HG03432 (cell line): ENCODE measurements around the gene PHACTR3.

ENCODE experiments used
- ATAC-seq: cut with Tn5 transposase; IDR thresholded peaks from one replicate; pipeline ENCODE4 v1.9.1; 2021; ENCODE audit warnings: mild to moderate bottlenecking, moderate library complexity; ENCODE audit not compliant: unreplicated experiment

PHACTR3 gene

DNA sequence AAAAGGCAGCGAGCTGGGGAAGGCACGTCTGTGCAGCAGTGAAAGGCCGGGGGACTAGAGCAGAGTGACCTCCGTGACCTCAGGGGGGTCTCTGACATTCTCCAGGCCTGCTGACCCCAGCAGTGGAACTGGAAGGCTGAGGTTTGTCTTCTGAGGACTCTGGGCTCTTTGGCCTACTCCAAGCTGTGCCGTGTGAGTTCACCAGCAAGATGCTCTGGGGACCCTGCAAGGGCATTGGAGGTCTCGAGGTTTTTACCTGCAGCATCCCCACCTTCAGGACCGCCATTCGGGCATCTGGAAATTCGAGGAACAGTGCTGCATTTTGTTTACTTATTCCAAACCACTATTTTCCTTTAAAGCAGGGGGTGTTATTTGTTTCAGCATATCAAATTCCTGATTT, 140.9 kb downstream of the PHACTR3 start:
- ATAC-seq = no peak

DNA sequence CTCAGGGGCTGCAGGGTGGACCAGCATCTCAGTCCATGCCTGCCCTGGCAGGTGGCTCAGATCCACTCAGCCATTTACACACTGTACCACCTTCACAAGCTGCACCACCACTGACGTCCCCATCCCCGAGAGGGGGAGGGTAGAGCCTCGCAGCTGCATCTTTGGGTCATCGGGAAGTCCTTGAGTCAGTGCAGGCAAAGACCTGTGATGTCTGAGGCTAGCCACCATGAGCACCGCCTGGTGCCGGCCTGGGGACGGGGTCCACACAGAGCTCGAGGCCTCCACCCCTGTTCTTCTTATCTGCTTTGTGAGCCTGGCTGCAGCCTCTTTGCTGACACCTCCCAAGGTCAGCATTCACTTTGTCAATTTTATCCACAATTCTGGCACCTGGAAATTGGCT, 141.4 kb downstream of the PHACTR3 start:
- no peak for ATAC-seq

- ATAC-seq = no peak
These were observed 141.8 kb downstream of the PHACTR3 start for GRCh38 chr20:59746155-59746554.

- ATAC-seq = no peak
These were observed 143.6 kb downstream of the PHACTR3 start for GRCh38 chr20:59747671-59748515.

DNA sequence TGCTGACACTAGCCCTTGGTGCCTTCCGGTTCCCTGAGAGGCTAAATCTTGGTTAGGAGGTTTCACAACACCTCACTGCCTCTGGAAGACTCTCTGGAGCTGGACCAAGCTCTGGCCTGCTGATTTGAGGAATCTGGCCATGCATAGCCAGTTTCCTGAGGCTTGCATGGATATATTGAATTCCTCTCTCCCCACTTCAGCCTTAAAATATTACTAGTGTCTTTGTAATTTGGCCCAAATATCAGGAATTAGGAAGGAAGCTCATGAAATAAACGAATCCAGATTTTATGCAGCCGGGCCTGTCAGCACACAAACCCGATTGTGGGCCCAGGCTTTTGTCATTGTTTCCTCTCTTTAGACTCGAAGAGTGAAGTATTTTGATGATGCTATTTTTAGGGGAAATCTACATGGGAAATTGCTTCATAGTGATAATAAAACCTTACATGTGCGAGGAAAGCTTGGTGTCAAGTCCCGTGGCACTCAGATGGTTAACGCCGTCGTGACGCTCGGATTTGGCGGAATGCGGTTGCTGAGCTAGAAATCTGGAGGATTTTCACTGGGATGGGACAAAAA, 144.4 kb downstream of the PHACTR3 start:
- no peak for ATAC-seq

DNA sequence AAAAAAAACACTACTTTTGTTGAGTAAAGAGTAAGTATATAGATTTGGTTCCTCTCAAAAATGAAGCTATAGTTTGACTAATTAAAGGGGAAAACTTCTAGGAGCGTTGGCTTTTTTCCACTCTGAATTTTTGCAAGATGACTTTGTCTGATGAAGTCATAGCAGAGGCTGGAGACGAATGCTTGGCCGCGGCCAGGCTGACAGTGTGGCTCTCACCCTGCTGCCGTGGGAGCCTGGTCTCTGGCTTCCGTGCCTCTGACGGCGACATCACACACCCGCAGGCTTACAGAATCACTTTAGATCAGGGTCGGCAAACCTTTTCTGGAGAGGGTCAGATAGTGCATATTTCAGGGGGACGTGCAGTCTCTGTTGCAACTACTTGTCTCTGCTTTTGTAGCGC, 145.0 kb downstream of the PHACTR3 start:
- ATAC-seq = no peak

GRCh38 chr20:59750209-59750840, 146.0 kb downstream of the PHACTR3 start:
- no peak for ATAC-seq

DNA sequence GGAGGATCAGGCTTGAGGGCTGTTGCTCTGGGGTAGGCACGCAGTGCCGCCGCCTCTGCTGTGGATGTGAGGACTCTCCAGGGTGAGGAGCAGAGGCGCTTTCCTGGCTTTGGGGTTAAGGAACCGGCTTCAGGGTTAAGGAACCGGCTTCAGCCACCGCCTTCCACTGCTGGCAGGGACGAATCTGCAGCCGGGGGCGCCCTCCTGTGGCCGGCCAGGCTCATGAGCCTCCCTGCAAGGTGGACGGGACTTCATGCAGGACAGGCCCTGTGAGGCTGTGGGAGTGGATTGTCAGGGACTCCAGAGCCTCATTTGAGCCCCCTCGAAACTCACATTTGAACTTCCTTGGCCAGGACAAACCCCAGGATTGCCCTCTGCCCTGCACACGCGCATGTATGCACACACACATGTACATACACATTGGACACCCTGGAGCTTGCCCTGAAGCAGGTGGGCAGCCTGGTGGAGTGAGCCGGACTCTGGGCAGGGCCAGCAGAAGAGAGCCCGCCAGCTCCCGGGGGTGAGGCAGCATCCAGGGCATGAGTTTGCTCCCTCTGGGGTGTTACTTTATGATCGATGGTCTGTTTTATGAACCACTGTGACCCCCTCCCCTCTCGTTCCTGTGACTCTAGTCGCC, 146.9 kb downstream of the PHACTR3 start:
- ATAC-seq = peak; percentile 60

DNA sequence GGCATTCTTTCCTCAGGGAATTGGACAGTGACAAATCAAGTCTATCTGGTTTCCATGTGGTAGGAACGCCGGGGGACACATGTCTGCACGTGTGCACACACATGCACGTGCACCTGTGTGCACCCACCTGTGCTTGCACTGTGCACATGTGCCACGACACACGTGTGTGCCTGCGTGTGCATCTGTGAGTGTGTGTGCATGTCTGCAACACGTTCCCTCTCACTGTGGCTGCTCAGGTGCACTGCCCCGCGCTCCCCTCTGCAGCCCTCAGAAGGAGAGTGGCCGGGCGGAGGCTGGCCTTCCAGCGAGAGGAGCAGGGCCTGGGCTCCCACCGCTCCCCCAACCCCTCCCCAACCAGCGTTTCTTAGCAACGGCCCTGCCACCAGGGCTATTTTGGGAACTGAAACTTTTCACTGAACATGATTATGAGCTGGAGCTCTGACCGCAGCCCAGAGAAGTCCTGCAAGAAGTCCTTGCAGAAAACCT, 147.8 kb downstream of the PHACTR3 start:
- peak; percentile 90 for ATAC-seq

GRCh38 chr20:59752704-59753460, 148.5 kb downstream of the PHACTR3 start:
- peak; percentile 40 for ATAC-seq

DNA sequence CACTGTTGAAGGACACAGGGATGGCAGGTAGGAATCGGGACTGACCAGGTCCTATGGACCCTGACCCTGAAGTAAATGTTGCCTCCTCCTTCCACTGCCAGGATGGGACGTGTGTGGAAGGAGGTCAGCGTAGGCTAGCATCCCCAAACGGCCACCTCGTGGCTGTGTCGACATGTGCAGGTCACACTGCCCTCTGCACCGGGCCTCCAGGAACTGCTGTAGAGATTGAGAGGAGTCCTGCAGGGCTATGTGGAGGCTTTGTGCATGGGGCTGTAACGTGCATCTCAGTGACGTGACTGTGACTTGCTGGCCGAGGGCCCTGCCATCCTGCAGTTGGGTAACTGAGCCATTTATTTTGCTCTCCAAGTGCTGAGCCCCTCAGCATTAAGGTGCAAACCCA, 149.5 kb downstream of the PHACTR3 start:
- no peak for ATAC-seq

GRCh38 chr20:59754551-59754950, 150.2 kb downstream of the PHACTR3 start:
- no peak for ATAC-seq

- no peak for ATAC-seq
These were observed 151.9 kb downstream of the PHACTR3 start for GRCh38 chr20:59756241-59756640.

GRCh38 chr20:59764037-59764436, 159.7 kb downstream of the PHACTR3 start:
- no peak for ATAC-seq

DNA sequence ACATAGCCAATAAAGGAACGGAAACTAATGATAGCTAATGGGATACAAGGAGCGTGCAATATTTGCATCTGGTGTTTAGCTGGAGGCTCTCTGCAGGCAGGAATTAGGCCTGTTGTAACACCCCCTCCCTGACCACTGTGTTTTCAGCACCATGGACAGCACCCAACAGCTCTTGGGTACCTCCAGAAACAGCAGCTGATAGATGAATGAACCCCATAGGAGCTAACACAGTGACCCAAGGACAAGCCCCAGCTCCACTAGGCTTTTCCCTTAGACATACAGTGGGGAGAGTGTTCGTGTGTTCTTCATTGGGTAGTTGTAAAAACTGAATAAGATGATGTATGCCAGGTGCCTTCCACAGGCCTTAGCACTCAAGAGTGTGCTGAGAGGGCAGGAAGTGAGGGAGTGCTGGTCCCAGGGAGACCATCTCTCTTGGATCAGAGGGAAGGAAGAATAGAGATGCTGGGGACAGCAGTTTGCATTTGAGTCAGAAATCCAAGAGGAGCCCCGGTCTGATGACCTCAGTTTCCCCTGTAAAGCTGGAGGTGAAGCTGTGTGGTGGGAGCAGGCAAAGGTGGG, 161.3 kb downstream of the PHACTR3 start:
- no peak for ATAC-seq

DNA sequence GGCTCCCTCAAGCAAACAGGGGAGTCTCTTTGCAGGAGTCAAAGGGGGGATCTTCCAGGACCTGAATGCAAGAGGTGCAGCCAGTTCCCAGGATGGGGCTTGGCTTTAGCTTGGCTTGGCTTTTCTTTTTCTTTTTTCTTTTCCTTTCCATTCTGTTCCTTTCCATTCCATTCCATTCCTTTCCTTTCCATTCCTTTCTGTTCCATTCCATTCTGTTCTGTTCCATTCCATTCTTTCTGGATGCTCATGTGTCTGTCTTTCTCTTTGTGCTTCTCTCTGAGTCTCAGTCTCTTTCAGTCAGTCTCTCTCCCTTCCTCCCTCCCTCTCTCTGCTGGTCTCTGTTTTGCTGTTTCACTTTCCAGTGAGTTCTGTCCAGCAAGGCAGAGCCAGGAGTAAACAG, 163.3 kb downstream of the PHACTR3 start:
- no peak for ATAC-seq

DNA sequence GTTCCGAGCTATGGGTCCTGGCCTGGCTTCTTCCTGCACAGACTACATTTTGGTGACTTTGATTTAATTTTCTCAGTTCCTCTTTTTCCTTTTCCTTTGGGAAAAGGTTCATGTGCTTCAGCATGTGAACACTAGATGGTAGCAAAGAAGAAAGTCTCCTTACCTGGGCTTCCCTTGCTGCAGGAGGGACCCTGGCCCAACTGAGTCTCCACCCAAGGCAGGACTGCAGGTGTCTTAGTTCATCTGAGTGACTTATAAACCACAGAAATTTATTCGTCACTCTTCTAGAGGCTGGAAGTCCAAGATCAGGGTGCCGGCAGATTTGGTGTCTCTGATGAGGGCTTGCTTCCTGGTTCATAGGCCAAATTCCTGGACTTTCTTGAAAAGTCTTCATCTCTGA, 165.9 kb downstream of the PHACTR3 start:
- ATAC-seq = no peak

GRCh38 chr20:59770851-59771250, 166.5 kb downstream of the PHACTR3 start:
- ATAC-seq = no peak

DNA sequence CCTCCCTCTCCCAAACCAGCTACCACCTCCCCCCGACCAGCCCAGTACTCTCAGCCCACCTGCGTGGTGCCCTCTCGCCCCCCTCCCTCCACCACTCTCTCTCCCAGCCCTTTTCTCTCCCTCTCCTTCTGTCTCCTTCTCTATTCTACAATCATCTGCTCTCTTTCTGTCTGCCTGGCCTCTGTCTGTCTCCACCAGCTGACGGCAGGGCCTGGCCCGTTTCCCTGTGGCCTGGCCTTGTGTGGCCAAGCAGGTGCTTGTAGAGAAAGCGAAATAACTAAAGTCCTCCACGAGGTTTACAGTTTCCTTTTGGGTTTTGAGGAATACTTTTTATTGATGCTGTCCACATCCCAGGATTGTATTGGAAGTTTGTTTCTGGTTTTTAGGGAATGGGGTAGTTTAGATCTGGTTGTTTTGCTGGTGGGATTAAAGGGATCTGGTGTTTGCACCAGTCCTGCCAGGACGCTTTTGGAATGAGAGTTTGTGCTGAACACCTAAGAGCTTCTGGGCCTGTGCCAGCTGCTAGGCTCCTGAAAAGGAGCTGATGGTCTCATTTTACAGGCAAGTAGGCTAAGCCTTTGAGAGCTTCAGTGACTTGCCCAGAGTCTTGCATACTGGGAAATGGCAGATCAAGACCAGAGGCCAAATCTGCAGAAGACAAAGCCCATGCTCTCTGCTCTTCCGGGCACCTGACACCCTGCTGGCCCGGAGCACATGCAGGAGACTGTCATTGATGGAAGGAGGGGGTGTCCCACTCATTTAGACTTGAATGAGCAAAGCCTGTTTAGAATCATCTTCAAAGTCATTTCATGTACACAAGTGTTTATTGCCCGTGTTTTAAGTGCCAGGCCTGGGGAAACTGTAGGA, 167.4 kb downstream of the PHACTR3 start:
- ATAC-seq = no peak

GRCh38 chr20:59772373-59772705, 168.0 kb downstream of the PHACTR3 start:
- ATAC-seq = no peak
